A673 (cell line): ENCODE data around the gene ENTPD5.

Source experiments
- EZH2 ChIP-seq: fragments of 200-600 bp; sonication (generic); IDR thresholded peaks from 2 replicates; pipeline ENCODE4 v1.6.1; 2017; ENCODE audit warnings: borderline replicate concordance, low read depth, mild to moderate bottlenecking, mixed read lengths, antibody characterized with exemption, low read length; ENCODE audit not compliant: poor library complexity, severe bottlenecking
- TF ChIP-seq, protein P1 (sequence below): fragments of 300-800, 200-600 bp; sonication (generic); conservative IDR thresholded peaks from 2 replicates; pipeline ENCODE4 v1.5.1; 2017; ENCODE audit warnings: low read depth, mild to moderate bottlenecking, antibody characterized with exemption, low read length, moderate library complexity, mixed read lengths

- TF ChIP-seq, protein P1, sequence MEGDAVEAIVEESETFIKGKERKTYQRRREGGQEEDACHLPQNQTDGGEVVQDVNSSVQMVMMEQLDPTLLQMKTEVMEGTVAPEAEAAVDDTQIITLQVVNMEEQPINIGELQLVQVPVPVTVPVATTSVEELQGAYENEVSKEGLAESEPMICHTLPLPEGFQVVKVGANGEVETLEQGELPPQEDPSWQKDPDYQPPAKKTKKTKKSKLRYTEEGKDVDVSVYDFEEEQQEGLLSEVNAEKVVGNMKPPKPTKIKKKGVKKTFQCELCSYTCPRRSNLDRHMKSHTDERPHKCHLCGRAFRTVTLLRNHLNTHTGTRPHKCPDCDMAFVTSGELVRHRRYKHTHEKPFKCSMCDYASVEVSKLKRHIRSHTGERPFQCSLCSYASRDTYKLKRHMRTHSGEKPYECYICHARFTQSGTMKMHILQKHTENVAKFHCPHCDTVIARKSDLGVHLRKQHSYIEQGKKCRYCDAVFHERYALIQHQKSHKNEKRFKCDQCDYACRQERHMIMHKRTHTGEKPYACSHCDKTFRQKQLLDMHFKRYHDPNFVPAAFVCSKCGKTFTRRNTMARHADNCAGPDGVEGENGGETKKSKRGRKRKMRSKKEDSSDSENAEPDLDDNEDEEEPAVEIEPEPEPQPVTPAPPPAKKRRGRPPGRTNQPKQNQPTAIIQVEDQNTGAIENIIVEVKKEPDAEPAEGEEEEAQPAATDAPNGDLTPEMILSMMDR, result no peak
- no peak for TF ChIP-seq EZH2
These were observed 45.3 kb upstream of the ENTPD5 start for GRCh38 chr14:74064426-74064825.
